Pons (tissue), 1 donor: ENCODE data around the gene NAV2.

ENCODE experiments used
- DNase-seq: peaks from one replicate; pipeline ENCODE4 v3.0.0-alpha.2; 2016; ENCODE audit warnings: low spot score

Gene NAV2

DNA sequence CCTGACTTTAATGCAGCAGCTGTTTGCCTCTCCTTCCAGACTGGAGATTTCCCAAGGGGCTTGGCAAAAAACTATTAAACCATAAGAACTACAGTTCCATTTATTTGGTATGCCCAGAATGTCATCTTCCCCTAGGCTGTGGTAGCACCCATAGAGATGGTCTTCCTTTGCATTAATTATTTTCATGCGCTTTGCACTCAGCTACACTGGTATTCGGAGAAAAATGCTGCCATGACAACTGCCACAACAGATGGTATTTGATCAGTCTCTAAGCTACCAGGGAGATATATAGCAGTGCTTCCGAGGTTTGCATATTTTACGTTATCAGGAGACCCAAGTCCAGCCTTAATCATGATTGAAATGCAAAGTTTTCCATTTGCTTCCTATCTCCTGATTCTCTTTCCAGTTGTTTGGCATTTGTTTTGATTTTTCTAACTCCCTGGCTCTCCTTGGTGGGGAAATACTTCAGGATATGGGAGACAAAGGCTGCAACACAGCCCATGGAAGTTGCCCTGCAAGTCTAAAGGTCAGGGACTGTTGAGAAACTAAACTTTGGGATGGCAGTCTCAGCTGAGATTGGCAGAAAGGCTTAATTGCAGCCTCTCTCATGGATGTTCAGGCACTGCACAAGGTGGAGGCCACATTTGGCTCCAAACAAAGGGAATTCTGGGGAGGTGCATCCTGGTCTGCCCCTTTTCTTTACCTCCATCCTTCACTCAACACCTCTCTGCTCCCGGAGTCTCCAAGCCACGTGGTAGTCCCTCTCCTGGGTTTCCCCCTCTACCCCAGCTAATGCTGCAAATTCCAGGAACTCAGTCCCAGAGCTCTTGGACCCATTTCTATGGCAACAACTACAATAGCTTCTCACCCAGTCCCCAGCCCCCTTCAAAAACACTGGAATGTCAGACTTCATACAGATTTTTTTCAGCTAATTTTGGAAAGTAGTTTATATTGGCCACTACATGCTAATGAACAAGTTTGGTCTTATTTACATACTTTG is 151.8 kb downstream of the NAV2 start:
- DNase-seq, result no peak

DNA sequence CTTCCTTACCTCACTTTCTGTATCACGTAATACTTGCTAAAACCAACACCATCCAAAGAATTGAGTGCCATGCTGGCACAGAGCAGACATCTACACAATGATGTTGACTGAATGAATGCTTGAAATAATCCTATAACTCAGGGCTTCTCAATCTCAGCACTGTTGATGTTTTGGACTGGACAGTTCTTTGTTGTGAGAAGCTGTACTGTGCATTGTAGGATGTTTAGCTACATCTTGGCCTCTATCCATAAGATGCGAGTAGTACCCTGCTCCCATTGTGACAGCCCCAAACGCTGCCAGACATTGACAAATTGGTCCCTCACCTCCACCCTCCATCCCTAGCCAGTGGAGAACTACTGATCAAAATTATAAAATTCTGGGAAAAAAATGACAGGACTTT is 153.4 kb downstream of the NAV2 start:
- DNase-seq, result peak; percentile 86

DNA sequence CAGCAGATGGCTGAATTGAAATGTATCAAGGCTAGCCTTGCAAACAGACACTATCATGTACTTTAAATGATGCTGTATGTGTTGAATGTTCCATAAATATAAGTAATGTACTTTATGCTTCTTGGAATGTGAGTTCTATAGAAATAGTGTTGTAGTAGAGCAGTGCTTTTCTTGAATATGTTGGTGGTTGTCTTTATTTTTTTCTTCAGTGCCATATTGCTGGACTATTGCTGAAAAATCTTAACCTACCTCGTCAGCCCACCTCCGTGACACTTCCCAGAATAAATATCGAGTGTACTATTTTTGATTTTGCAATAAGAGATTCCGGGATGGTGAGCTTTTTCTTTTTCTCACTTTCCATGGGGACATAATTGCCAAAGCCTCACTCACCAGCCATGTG is 153.9 kb downstream of the NAV2 start:
- no peak for DNase-seq

DNA sequence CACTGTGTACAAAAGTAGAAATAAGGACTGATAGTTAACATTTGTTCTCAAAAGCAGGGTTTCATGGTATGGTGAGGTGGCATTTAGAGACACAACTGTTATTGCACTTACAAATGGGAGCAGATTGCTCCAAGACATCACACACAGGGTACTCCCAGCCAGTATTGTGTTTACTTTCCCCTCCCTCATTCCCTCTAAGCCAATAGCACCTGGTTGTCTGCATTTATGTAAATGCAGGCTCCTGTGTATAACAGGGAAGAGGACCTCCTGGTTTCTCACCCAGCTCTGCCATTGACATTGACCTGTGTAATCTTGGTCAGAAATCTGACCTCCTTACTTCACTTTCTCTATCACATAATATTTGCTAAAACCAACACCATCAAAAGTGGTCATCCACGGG is 154.4 kb downstream of the NAV2 start:
- DNase-seq, result no peak

DNA sequence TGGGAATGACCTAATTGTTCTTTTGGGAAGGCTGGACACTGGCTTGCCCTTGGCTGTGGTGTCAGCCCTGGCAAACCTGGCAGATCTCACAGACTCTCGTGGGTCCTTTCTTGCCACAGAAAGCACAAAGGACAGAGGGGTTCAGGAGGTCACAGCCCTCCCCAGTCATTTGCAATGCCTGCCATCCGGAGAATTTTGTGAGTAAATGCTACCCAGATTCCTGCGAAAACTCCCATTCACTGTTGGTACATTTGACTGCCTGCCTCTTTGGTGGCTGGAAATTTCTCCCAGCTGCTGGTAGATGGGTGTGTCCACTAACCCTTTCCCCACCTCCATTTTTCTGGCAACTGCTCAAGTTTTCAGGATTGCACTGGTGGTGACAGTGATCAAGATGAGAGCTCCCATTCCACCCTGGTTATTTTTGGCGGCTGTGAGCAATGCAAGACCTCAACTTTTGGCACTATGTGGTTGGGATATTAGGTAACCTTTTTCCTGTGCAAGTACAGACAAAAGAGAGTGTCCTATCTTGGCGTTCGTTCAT is 155.7 kb downstream of the NAV2 start:
- no peak for DNase-seq

DNA sequence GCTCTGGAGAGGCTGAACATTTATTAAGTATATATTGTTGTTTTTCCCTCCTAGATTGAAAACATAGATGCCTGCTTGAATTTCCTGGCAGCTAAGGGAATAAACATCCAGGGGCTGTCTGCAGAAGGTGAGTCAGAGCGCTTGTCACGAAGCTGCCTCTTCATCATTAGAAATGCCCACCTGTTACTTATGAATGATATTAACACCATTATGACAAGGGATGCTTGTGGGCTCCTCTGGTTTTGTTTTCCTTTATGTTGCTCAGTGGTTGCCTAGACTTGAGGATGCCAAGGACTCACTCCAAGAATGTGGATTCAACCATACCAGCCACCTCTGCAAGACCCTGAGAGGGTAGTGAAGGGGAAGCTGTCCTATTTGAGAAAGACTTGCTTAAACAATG is 156.2 kb downstream of the NAV2 start:
- no peak for DNase-seq

DNA sequence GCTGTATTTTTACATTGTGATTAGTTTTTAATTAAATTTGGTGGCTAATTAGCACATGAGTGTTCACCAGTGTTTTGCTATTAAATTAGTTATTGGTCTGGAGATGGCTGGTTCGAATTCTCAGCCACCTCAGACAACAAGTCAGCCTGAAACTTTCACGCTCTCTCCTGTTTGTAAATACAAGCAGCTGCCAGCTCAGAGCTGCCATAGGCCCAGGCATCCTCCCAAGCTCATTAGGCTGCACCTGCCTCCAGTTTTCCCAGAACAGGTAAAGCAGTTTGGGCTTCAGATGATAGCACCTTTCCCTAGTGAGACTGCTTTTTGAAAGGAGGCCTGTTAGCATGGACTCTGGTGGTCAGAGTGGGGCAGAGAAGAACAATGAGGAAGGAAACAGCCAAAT is 156.8 kb downstream of the NAV2 start:
- no peak for DNase-seq

DNA sequence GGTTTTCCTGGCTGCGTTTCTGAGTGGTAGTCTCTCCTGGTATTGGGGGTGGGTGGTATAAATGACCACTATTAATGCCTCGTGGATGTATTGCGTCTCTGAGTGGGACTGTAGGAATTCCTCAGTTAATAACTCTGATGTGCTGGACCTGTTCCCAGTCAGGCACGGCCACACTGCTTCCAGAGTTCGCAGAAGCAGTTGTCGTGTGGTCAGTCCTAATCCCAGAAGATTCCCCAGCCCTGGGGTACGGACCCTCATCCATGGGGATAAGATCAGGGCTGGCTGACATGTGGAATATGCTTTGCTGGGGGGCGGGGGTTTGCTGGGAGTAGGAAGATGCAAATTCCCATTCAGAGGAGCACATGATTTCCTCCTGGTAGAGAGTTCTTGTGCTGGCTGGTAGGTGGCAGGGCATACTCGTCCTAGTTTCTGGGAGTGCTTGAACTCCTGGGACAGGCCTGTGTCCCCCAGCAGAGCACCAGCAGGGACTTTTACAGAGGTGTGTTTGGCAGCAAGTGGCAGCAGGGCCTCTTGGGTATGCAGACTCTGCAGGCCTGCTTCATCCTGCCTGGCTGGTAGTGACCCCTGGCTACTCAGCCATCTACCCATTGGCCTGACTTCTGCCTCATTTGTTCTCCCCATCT is 157.4 kb downstream of the NAV2 start:
- DNase-seq, result no peak

DNA sequence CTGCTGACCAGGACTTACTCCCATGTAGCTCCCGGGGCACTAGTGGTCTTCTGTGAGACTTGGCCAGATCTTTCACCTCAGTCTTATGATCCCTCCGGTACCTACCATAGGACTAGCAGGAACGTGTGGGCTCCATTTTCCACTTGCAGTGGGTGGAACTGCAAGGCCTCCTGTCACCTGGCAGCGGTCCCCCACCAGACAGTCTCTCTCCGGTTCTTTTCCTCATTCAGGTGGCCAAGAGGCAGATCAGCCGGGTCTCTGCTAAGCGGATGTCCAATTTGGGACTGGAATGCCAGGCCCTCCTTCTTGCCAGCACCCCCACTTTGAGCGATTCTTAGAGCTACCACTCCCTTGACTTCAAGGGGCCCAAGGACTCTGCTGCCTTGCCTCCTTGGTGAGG is 158.9 kb downstream of the NAV2 start:
- no peak for DNase-seq

DNA sequence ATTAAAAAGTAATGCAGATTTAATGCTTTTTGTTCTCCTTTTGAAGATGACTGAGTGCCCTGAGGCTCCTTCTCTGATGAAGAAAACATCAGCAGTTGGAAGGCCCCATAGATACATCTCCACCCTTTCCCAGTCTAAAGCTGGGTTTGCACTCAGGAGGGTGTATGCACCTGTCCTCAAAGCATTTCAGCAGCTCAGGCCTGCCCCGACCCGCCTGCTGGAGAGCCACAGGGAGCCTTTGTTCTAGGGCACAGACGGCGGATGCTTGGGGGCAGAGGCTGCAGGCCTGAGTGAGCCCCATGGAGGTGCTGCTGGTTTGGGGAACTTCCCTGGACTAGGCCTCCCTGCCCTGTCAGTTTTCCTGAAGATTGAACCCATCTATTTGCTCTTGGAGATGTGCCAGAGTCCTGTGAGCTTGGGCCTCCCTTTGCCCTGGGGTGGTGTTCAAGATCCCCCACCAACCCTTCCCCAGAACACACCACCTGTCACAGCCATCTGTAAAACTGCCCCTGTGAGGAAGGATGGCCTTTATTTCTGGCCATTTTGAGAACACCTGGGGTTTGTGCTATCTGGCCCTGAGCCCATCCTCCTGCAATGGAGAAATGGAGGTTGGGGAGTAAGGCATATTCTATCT is 160.0 kb downstream of the NAV2 start:
- DNase-seq, result no peak

DNA sequence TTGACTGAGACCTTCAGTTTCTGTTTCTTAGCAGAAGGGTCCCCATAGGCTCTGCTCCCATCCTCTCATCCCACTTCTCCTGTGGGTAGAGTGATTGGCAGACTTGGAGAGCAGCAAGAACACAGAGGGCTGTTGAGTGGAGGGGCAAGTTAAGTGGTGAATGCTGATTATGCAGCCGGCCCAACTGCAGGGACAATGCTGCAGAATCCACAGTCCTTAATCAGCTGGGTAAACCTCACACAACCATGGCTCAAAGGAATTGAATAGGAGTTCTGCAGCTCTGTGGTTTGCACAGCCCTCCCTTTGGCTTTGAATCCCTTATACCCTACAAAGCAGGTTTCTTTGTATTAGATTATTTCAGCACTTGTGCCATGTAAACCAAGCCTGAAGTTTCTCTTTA is 161.1 kb downstream of the NAV2 start:
- no peak for DNase-seq

DNA sequence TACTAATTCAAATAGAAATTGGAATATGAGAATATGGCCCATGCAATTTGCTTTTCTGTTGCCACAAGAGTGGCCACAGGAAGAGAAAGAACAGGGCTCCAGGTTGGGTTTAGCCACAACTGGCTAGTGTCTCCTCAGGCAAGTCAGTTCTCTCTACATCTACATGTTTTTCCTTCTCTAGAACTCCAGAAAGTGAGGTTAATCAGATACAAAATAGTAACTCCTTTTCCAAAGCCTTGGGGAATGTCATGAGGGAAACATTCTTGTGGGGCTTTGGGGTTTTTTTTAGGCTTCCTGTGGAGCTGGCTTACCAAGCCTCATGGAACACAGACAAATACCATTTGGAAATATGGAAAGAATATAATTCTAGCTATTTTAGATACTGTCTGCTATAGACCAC is 161.6 kb downstream of the NAV2 start:
- no peak for DNase-seq

DNA sequence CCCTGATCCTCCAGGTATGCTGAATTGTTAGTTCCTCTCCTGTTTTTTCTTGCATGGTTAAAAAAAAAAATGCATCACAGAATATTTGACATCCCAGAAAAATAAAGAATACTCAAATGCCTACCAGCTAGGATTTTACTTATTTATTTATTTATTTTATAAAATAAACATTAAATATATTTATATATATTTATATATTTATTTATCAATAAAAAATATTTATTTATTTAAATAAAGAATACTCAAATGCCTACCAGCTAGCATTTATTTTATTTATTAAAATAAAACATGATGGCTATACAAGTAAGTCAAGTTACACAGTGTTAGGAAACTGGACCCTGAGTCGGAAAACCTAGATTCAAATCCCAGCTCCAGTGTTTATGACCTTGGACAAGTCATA is 164.1 kb downstream of the NAV2 start:
- DNase-seq, result no peak

DNA sequence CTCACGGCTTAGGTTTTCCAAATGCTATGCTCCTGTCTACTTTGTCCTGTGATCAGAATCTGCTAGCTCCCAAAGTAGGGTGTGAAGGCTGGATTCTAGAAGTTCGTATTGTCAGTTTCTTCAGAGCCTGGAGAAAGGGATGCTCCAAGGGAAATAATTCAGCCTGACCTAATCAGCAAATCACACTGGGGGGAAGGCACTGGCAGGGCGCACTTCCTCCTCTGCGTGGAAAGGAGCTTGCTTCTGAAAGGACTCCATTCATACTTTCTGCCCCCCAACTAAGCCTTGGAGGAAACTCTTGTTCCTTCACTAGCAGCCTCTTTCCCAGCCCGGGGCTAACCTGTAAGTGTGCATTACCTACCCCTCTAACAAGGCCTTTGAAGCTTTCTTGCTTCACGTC is 165.9 kb downstream of the NAV2 start:
- DNase-seq, result no peak

DNA sequence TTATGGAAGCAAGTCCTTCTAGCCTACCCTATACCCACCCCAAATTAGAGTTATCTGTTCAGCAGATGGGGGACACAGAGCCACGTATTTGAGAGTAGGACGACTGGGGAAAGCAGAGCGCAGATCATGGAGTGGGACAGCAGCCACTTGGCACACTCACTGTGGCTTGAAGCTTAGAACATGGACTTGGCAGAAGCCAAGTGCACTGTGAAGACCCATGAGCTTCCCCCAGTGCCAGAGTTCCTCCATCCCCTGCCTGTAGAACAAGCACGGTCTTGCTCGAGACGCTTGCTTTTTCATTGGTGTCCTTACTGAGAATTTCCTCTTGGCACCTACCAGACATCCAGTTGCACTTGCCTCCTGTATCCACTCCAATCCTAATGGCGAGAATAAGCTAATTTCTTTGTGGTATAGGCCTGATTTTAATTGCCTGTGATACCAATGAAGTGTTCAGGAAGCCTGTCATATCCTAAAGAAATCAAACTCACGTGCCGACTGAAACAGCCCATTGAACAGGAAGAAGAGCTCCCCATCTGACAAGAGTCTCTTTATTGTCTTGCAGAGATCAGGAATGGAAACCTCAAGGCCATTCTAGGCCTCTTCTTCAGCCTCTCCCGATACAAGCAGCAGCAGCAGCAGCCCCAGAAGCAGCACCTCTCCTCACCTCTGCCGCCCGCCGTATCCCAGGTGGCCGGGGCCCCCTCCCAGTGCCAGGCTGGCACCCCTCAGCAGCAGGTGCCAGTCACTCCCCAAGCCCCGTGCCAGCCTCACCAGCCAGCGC is 166.9 kb downstream of the NAV2 start:
- DNase-seq, result peak; percentile 31

DNA sequence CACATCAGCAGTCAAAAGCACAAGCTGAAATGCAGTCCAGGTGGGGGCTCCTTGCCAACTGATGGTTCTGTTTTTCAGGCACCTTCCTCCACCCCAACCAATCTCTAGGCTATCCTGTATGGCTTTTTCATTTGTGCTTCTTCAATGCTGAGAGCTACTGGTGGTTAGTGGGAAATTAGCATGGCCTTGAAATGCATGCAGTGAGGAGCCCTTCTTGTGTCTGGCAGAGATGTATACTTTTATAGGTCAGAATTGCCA is 167.4 kb downstream of the NAV2 start:
- no peak for DNase-seq

DNA sequence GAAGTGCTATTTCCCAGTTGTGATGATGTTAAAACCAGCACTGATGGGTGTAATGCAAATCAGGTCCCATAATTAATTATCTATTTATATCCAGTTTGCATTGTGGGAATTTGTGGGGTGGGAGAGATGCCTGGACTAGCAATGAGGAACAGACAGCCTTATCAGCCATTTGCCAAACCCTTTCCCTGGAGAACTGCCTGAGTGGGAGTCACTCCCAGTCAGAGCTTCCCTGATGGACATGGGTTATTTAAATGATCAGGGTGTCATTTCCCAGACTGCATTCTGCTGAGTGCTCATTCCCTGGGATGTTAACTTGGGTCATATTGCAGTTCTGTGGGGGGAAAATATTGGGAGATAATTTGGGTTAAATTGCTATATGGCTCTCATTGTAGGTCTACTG is 168.5 kb downstream of the NAV2 start:
- no peak for DNase-seq

DNA sequence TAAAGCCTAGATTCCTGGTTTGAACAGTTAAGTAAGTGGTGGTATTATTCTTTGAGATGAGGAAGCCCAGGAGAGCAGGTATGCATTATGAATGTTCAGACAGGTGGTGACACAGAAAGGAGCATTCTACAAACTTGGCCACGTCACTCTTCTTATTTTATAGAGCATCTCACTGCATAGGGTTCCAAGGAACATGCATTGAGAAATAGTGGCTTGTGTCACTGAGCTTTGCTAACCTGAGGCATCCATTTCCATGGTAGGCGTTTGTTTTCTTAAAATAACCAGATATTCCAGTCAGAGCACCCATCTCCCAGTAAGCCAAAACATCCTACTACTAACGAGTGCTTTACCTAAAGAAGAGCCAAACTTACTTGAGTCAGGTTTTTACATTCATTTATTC is 169.7 kb downstream of the NAV2 start:
- DNase-seq, result no peak

DNA sequence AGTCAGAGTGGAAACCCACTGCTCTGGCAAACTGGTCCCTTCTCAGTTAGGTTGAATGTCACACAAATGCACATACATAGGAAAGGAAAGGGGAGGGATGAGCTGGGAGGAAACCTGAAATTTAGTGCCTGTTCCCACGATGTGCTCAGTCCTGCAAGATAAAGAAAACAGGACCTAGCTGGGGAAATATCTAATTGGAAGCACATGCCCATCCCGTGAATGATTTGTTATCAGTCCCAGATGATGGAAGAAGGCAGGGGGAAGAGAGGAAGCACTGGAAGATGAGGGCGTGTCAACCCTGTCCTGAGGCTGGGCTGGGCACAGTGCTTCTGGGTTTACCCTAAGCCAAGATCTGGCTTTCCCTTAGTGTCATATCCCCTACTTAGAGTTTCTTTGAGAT is 173.9 kb downstream of the NAV2 start:
- DNase-seq, result no peak

DNA sequence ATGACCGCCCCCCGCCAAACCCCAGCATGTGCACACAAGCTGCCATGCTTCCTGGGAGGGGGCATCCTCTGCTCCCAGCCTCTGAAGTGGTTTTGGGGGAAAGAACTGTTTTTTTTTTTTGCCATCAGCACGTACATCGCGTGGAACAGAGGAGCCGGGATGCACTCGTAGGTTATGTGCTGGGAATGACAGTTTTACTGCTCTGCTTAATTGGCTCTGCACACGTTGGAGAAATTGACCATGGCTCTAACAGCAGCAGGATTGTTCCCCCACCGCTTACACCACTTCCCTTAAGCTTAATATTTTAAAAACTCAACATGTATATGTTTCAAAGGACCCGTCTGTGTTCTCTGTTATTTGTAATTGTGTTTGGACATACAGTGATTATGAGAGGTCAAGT is 175.2 kb downstream of the NAV2 start:
- no peak for DNase-seq

DNA sequence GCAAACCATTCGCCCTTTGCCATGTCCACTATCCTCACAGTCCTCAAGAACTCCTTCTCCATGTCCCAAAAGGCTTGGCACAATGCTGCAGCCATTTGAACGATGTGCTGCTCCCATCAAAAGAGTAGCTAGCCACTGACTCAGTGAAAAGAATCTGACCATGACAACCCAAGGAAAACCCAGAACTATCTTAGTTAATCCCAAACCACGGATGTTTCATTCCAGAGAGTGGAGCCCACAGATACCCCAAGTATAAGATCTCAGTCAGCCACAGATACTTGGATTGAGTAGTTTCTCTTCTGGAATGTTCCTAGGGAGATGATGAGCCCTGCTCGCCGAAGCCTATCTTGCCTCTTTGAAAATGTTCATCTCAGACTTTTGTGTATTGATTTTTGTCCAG is 176.9 kb downstream of the NAV2 start:
- DNase-seq, result no peak

DNA sequence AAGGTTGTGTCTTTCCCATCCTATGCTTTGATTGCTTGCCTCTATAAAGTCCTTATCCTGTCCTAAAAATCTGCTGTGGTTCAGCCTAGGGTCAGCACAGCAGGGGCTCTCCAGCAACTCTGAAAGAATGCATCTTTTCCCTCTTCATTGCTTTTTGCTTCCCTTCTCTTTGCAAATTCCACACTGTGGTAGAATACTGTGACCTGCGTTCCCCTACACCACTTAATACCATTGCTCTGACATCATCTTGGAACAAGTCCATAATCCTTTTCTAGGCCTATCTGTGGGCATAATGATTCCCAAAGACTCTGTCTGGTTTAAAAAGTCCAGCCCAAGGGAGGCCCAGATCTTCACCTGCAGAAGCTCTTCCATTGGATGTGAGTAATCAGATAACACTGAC is 177.7 kb downstream of the NAV2 start:
- no peak for DNase-seq
